Inflammatory macrophage treated with lipopolysaccharide for 1 hour (primary cell): ENCODE data around the gene NAA50.

ENCODE experiments used
- DNase-seq, 2 donors: peaks; one replicate each; pipeline ENCODE4 v3.0.0-alpha.2; 2020 to 2022

The NAA50 gene

GRCh38 chr3:113745756-113746547, at the start of gene NAA50:
Gene NAA50, minus strand, starts transcription at chr3:113746249. Its CDS starts 300 bp downstream, at chr3:113745949.
- DNase-seq = peak; percentile 91 to 94

GRCh38 chr3:113795693-113796092, 49.6 kb upstream of the NAA50 start:
- DNase-seq = no peak

GRCh38 chr3:113794526-113794925, 48.5 kb upstream of the NAA50 start:
- no peak for DNase-seq

- no peak for DNase-seq
Measured at GRCh38 chr3:113791381-113791780, 45.3 kb upstream of the NAA50 start.

GRCh38 chr3:113783980-113784379, 37.9 kb upstream of the NAA50 start:
- peak; percentile 60 to 66 for DNase-seq

GRCh38 chr3:113783463-113783862, 37.4 kb upstream of the NAA50 start:
- peak; percentile 69 to 86 for DNase-seq

GRCh38 chr3:113776564-113776963, 30.5 kb upstream of the NAA50 start:
- DNase-seq = no peak

GRCh38 chr3:113775516-113775915, 29.5 kb upstream of the NAA50 start:
- DNase-seq = peak; percentile 42 to 83

GRCh38 chr3:113773381-113773780, 27.3 kb upstream of the NAA50 start:
- peak in 1 of 2 donors; percentile 13 for DNase-seq

GRCh38 chr3:113771993-113772392, 25.9 kb upstream of the NAA50 start:
- no peak for DNase-seq

GRCh38 chr3:113769551-113769950, 23.5 kb upstream of the NAA50 start:
- peak; percentile 49 to 63 for DNase-seq

GRCh38 chr3:113764698-113765097, 18.6 kb upstream of the NAA50 start:
- DNase-seq = no peak

- DNase-seq = no peak
Measured at GRCh38 chr3:113758389-113759024, 12.5 kb upstream of the NAA50 start.

- DNase-seq = peak; percentile 72 to 79
Measured at GRCh38 chr3:113754494-113755159, 8.6 kb upstream of the NAA50 start.

- no peak for DNase-seq
Measured at GRCh38 chr3:113753376-113753985, 7.4 kb upstream of the NAA50 start.

- DNase-seq = peak; percentile 54 to 59
Measured at GRCh38 chr3:113751141-113751540, 5.1 kb upstream of the NAA50 start.

- DNase-seq = peak; percentile 47 to 49
Measured at GRCh38 chr3:113747283-113748046, 1.4 kb upstream of the NAA50 start.

GRCh38 chr3:113746548-113747282, 666 bp upstream of the NAA50 start, which contains the start of gene ATP6V1A:
Gene ATP6V1A, plus strand, starts transcription at chr3:113747035. Its CDS starts 31,719 bp downstream, at chr3:113778754.
- peak; percentile 91 to 93 for DNase-seq

- DNase-seq = peak; percentile 89 to 92
Measured at GRCh38 chr3:113744941-113745755, 901 bp downstream of the NAA50 start.

GRCh38 chr3:113743006-113743630, 2.9 kb downstream of the NAA50 start:
- no peak for DNase-seq
